Panc1 (cell line): ENCODE measurements around the gene LRP11. TPM values are rescaled to one million over a fixed set of nuclear protein-coding genes. Genes with fewer than 3 reads are reported as not detected.
A peak's percentile ranks its signal among the peaks of the same experiment; 100 is the strongest.

Experiments used
- ATAC-seq: fragments of 200-7000 bp; cut with Tn5 transposase; 2 replicates; pipeline ENCODE4 v1.9.1; 2020; ENCODE audit warnings: mild to moderate bottlenecking, moderate library complexity
- BruUV-seq: library from RNA; stranded (reverse); fragments of 400-500 nt; replicated peaks from 2 replicates; lab custom pipeline; 2021; lab: Mats Ljungman, UMichigan
- CTCF ChIA-PET: fragments of 300-600 bp; sonication (Branson Sonifier 250); formaldehyde crosslinking; loops from one replicate; lab custom pipeline; 2022; ENCODE audit warnings: antibody characterized with exemption; lab: Charles Lee
- POLR2A ChIA-PET: fragments of 300-600 bp; sonication (Branson Sonifier 250); formaldehyde crosslinking; loops from one replicate; lab custom pipeline; 2022; ENCODE audit warnings: antibody characterized with exemption; lab: Charles Lee
- DNase-seq: peaks from one replicate; pipeline ENCODE4 v3.0.0-alpha.2; 2010; ENCODE audit warnings: low read depth, low spot score
- H3K27ac ChIP-seq: 2 replicates; pipeline ENCODE4 v1.5.1; 2011; ENCODE audit warnings: mild to moderate bottlenecking, low read length, inconsistent platforms
- H3K27me3 ChIP-seq: fragments of 200-500 bp; sonication (Bioruptor generic); 2 replicates; pipeline ENCODE4 v1.6.0; 2014; ENCODE audit warnings: low read length, inconsistent platforms; ENCODE audit not compliant: control insufficient read depth, insufficient read depth
- H3K36me3 ChIP-seq: fragments of 200-500 bp; sonication (Bioruptor generic); 2 replicates; pipeline ENCODE4 v1.5.1; 2014; ENCODE audit warnings: inconsistent platforms, mild to moderate bottlenecking, low read length, moderate library complexity; ENCODE audit not compliant: control insufficient read depth, insufficient read depth
- H3K4me1 ChIP-seq: 2 replicates; pipeline ENCODE4 v1.5.1; 2011; ENCODE audit warnings: inconsistent platforms, mild to moderate bottlenecking, low read length, moderate library complexity; ENCODE audit not compliant: control insufficient read depth, insufficient read depth
- H3K4me3 ChIP-seq, 2 experiments: 2 replicates each; pipeline ENCODE4 v1.5.1; 2011 to 2012; ENCODE audit warnings: low read depth in 2 of 2, low read length in 2 of 2, mild to moderate bottlenecking in 2 of 2, inconsistent platforms in 1 of 2, moderate library complexity in 1 of 2
- H3K9me3 ChIP-seq: fragments of 200-500 bp; sonication (Bioruptor generic); 2 replicates; pipeline ENCODE4 v1.5.1; 2014; ENCODE audit warnings: low read depth, mild to moderate bottlenecking, inconsistent platforms, low read length, moderate library complexity; ENCODE audit not compliant: control insufficient read depth, insufficient read depth
- POLR2AphosphoS5 ChIP-seq: IDR thresholded peaks from 2 replicates; pipeline ENCODE4 v1.6.1; 2012; ENCODE audit warnings: mild to moderate bottlenecking, low read depth, low read length, moderate library complexity
- SIN3A ChIP-seq: IDR thresholded peaks from 2 replicates; pipeline ENCODE4 v1.6.1; 2012; ENCODE audit warnings: low read depth, mild to moderate bottlenecking, low read length, moderate library complexity, borderline replicate concordance; ENCODE audit not compliant: insufficient read depth
- TCF7L2 ChIP-seq: IDR thresholded peaks from 2 replicates; pipeline ENCODE4 v1.6.1; 2011; ENCODE audit warnings: mild to moderate bottlenecking, low read depth, low read length, inconsistent platforms
- in situ Hi-C: cut with HindIII; loops from 2 replicates; pipeline ENCODE4 v1.10.0; 2016; ENCODE audit warnings: low sequenced_read_pairs, low pct_unique_long_range_greater_than_20kb
- intact Hi-C: fragments of 100-400 bp; cut with micrococcal nuclease; formaldehyde crosslinking; loops from one replicate; pipeline ENCODE4 v1.10.0; 2022; ENCODE audit not compliant: unreplicated experiment
- total RNA-seq: library from RNA; stranded (reverse); gene quantifications from one replicate; pipeline ENCODE4 v1.2.1, GENCODE V29; 2021; ENCODE audit not compliant: unreplicated experiment
- TF ChIP-seq, protein P1 (sequence below): fragments of 450-650 bp; IDR thresholded peaks from 2 replicates; pipeline ENCODE4 v1.5.1; 2017; ENCODE audit warnings: mild to moderate bottlenecking
- TF ChIP-seq, protein P2 (sequence below), 2 experiments: IDR thresholded peaks; 2 replicates each; pipeline ENCODE4 v1.6.1; 2011 to 2012; ENCODE audit warnings: low read depth in 2 of 2, control low read depth in 1 of 2, low read length in 1 of 2, mild to moderate bottlenecking in 1 of 2, moderate library complexity in 1 of 2; ENCODE audit not compliant: insufficient read depth in 1 of 2

The LRP11 gene
- total RNA-seq, 1 experiment from 2014 or later, result 151 TPM

- Histone ChIP-seq H3K27ac (no peak overlapping the region), H3K9me3 (peaks cover 6% of the 10 kb centered on the region; the same call in 1 of the 2 replicates), H3K27me3 (no peaks in the 10 kb centered on the region), H3K36me3 (no peaks in the 10 kb centered on the region), H3K4me3 (no peak overlapping the region), H3K4me1 (no peaks in the 10 kb centered on the region)
- intact Hi-C loops (no loop called here), in situ Hi-C loops (no loop called here)
- DNase-seq (no peak), ATAC-seq (no peak)
- TF ChIP-seq, protein P1, sequence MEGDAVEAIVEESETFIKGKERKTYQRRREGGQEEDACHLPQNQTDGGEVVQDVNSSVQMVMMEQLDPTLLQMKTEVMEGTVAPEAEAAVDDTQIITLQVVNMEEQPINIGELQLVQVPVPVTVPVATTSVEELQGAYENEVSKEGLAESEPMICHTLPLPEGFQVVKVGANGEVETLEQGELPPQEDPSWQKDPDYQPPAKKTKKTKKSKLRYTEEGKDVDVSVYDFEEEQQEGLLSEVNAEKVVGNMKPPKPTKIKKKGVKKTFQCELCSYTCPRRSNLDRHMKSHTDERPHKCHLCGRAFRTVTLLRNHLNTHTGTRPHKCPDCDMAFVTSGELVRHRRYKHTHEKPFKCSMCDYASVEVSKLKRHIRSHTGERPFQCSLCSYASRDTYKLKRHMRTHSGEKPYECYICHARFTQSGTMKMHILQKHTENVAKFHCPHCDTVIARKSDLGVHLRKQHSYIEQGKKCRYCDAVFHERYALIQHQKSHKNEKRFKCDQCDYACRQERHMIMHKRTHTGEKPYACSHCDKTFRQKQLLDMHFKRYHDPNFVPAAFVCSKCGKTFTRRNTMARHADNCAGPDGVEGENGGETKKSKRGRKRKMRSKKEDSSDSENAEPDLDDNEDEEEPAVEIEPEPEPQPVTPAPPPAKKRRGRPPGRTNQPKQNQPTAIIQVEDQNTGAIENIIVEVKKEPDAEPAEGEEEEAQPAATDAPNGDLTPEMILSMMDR, result no peak
- TF ChIP-seq SIN3A, result no peak
- TF ChIP-seq POLR2AphosphoS5, result no peak
- TF ChIP-seq, protein P2, sequence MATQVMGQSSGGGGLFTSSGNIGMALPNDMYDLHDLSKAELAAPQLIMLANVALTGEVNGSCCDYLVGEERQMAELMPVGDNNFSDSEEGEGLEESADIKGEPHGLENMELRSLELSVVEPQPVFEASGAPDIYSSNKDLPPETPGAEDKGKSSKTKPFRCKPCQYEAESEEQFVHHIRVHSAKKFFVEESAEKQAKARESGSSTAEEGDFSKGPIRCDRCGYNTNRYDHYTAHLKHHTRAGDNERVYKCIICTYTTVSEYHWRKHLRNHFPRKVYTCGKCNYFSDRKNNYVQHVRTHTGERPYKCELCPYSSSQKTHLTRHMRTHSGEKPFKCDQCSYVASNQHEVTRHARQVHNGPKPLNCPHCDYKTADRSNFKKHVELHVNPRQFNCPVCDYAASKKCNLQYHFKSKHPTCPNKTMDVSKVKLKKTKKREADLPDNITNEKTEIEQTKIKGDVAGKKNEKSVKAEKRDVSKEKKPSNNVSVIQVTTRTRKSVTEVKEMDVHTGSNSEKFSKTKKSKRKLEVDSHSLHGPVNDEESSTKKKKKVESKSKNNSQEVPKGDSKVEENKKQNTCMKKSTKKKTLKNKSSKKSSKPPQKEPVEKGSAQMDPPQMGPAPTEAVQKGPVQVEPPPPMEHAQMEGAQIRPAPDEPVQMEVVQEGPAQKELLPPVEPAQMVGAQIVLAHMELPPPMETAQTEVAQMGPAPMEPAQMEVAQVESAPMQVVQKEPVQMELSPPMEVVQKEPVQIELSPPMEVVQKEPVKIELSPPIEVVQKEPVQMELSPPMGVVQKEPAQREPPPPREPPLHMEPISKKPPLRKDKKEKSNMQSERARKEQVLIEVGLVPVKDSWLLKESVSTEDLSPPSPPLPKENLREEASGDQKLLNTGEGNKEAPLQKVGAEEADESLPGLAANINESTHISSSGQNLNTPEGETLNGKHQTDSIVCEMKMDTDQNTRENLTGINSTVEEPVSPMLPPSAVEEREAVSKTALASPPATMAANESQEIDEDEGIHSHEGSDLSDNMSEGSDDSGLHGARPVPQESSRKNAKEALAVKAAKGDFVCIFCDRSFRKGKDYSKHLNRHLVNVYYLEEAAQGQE (IDR thresholded peaks at IDR 0.05; ENCODE audit: insufficient read depth in 1 of 2, low read depth in 2 of 2, low read length in 1 of 2), result no peak
- no peak for TF ChIP-seq TCF7L2
- CTCF ChIA-PET, result interaction anchor here (0.6 to 1.2 kb wide), 2 partner anchors 62 to 210 kb away, joined by 3 read pairs; no protein-coding TSS in a partner anchor
- POLR2A ChIA-PET, result interaction anchor here (0.6 kb wide), 1 partner anchor 15 kb away, joined by 4 read pairs; no protein-coding TSS in a partner anchor
- no TSS peak for BruUV-seq
These were observed 41.3 kb upstream of the LRP11 start for GRCh38 chr6:149905371-149905910.

- Histone ChIP-seq H3K36me3 (no peaks in the 10 kb centered on the region), H3K9me3 (peaks cover 6% of the 10 kb centered on the region; the same call in 1 of the 2 replicates), H3K27ac (no peak overlapping the region), H3K4me3 (no peak overlapping the region), H3K27me3 (no peaks in the 10 kb centered on the region), H3K4me1 (no peaks in the 10 kb centered on the region)
- intact Hi-C loops, result no loop called here
- POLR2A ChIA-PET, result no interaction called here
- TF ChIP-seq POLR2AphosphoS5 (no peak), SIN3A (no peak), TCF7L2 (no peak)
- TF ChIP-seq, protein P1, result no peak
- TF ChIP-seq, protein P2 (IDR thresholded peaks at IDR 0.05; ENCODE audit: insufficient read depth in 1 of 2, low read depth in 2 of 2, low read length in 1 of 2), result no peak
- 0 out of 2 replicates have a peak, but pooled peaks have one; percentile 22 for ATAC-seq
- in situ Hi-C loops, result no loop called here
- DNase-seq, result no peak
- BruUV-seq, result no TSS peak
- CTCF ChIA-PET, result interaction anchor here (1.2 kb wide), 1 partner anchor 61 kb away, joined by 3 read pairs; no protein-coding TSS in a partner anchor
These were observed 40.7 kb upstream of the LRP11 start for GRCh38 chr6:149904661-149905370.
